Astrocyte of the spinal cord (primary cell): ENCODE results near the gene PDGFC.

Source experiments
- DNase-seq: peaks from one replicate; pipeline ENCODE4 v3.0.0; 2011; ENCODE audit warnings: low read depth, low spot score
- H3K4me3 ChIP-seq: 2 replicates; pipeline ENCODE4 v1.5.1; 2011; ENCODE audit warnings: low read depth, mild to moderate bottlenecking, low read length, moderate library complexity
- CTCF ChIP-seq: IDR thresholded peaks from 2 replicates; pipeline ENCODE4 v1.5.1; 2012; ENCODE audit warnings: low read depth, mild to moderate bottlenecking, low read length, inconsistent platforms
- in situ Hi-C: cut with HindIII; loops from 2 replicates; pipeline ENCODE4 v1.10.0; 2017; ENCODE audit warnings: low sequenced_read_pairs

The PDGFC gene

GRCh38 chr4:156998500-156999174, 27.0 kb upstream of the PDGFC start:
- no peak overlapping the region for H3K4me3 ChIP-seq
- TF ChIP-seq CTCF = no peak
- DNase-seq = peak; percentile 31
- in situ Hi-C loops = no loop called here

- DNase-seq = no peak
- H3K4me3 ChIP-seq = no peak overlapping the region
- in situ Hi-C loops = no loop called here
- TF ChIP-seq CTCF = no peak
Measured at GRCh38 chr4:156992943-156993342, 21.3 kb upstream of the PDGFC start.

- no peak for DNase-seq
- no peak overlapping the region for H3K4me3 ChIP-seq
- TF ChIP-seq CTCF = no peak
- in situ Hi-C loops = no loop called here
Measured at GRCh38 chr4:156991161-156991560, 19.6 kb upstream of the PDGFC start.

GRCh38 chr4:156983366-156983765, 11.8 kb upstream of the PDGFC start:
- TF ChIP-seq CTCF = peak; percentile 57
- peak; percentile 26 for DNase-seq
- no peak overlapping the region for H3K4me3 ChIP-seq
- in situ Hi-C loops = no loop called here

GRCh38 chr4:156981262-156981769, 9.7 kb upstream of the PDGFC start:
- TF ChIP-seq CTCF = no peak
- in situ Hi-C loops = no loop called here
- no peak for DNase-seq
- no peak overlapping the region for H3K4me3 ChIP-seq

- in situ Hi-C loops = no loop called here
Measured at GRCh38 chr4:156977435-156978160, 6.0 kb upstream of the PDGFC start.

More at GRCh38 chr4:156977435-156978160, 6.0 kb upstream of the PDGFC start:
- TF ChIP-seq CTCF = no peak
- DNase-seq = peak; percentile 96
- no peak overlapping the region for H3K4me3 ChIP-seq
